ENCODE measurements around the gene PIP5K1B. TPM values are rescaled to one million over a fixed set of nuclear protein-coding genes. Genes with fewer than 3 reads are reported as not detected.

Gene PIP5K1B
- total and polyA plus RNA-seq, 2 experiments from 2014 or later, result 1.3 to 2.8 TPM

- TF ChIP-seq ZNF462 (CRISPR knock-in tag; IDR thresholded peaks at IDR 0.05), result no peak
- no peak for TF ChIP-seq CTCF (conservative IDR thresholded peaks at IDR 0.05; ENCODE audit: low read depth in 2 of 2)
- TF ChIP-seq, protein P1, sequence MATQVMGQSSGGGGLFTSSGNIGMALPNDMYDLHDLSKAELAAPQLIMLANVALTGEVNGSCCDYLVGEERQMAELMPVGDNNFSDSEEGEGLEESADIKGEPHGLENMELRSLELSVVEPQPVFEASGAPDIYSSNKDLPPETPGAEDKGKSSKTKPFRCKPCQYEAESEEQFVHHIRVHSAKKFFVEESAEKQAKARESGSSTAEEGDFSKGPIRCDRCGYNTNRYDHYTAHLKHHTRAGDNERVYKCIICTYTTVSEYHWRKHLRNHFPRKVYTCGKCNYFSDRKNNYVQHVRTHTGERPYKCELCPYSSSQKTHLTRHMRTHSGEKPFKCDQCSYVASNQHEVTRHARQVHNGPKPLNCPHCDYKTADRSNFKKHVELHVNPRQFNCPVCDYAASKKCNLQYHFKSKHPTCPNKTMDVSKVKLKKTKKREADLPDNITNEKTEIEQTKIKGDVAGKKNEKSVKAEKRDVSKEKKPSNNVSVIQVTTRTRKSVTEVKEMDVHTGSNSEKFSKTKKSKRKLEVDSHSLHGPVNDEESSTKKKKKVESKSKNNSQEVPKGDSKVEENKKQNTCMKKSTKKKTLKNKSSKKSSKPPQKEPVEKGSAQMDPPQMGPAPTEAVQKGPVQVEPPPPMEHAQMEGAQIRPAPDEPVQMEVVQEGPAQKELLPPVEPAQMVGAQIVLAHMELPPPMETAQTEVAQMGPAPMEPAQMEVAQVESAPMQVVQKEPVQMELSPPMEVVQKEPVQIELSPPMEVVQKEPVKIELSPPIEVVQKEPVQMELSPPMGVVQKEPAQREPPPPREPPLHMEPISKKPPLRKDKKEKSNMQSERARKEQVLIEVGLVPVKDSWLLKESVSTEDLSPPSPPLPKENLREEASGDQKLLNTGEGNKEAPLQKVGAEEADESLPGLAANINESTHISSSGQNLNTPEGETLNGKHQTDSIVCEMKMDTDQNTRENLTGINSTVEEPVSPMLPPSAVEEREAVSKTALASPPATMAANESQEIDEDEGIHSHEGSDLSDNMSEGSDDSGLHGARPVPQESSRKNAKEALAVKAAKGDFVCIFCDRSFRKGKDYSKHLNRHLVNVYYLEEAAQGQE (IDR thresholded peaks at IDR 0.05; ENCODE audit: unreplicated experiment), result no peak
- no peak for TF ChIP-seq ZNF114 (CRISPR knock-in tag; IDR thresholded peaks at IDR 0.05)
- TF ChIP-seq JUNB (IDR thresholded peaks at IDR 0.05; ENCODE audit: unreplicated experiment), result no peak
- no peak for TF ChIP-seq POLR2AphosphoS5 (IDR thresholded peaks at IDR 0.05; ENCODE audit: low read depth)
- no peak for TF ChIP-seq STAT1 (IDR thresholded peaks at IDR 0.05; ENCODE audit: unreplicated experiment)
- TF ChIP-seq EZH2 (IDR thresholded peaks at IDR 0.05; ENCODE audit: low read depth, unreplicated experiment), result no peak
- TF ChIP-seq NANOG (IDR thresholded peaks at IDR 0.05; ENCODE audit: borderline replicate concordance), result no peak
- no peak for TF ChIP-seq CREB1 (CRISPR knock-in tag; IDR thresholded peaks at IDR 0.05; ENCODE audit: low read depth)
- no peak for TF ChIP-seq EZH2phosphoT487 (IDR thresholded peaks at IDR 0.05; ENCODE audit: unreplicated experiment)
- no peak for TF ChIP-seq ZNF331 (CRISPR knock-in tag; IDR thresholded peaks at IDR 0.05; ENCODE audit: low read depth)
Measured at GRCh38 chr9:68685213-68685612, 19.8 kb upstream of the PIP5K1B start (continued).

Data from GM23338 (cell line).